ENCODE data around the gene PARD3B. TPM values are rescaled to one million over a fixed set of nuclear protein-coding genes. Genes with fewer than 3 reads are reported as not detected.

Gene PARD3B
- total RNA-seq, 1 experiment from 2014 or later = 3.6 TPM

GRCh38 chr2:205556357-205556756, 1011.1 kb downstream of the PARD3B start:
- H3K27me3 ChIP-seq (ENCODE audit: control insufficient read depth, insufficient read depth, low read length) = no peaks in the 10 kb centered on the region
- in situ Hi-C loops (cut with HindIII; ENCODE audit: low pct_unique_long_range_greater_than_20kb, low sequenced_read_pairs) = no loop called here
- ChIA-PET POLR2A (no interaction called here), CTCF (no interaction called here)
- no peak for DNase-seq (ENCODE audit: low read depth, low spot score)
- H3K4me3 ChIP-seq (ENCODE audit: low read depth in 2 of 2, low read length in 2 of 2) = no peak overlapping the region
- BruUV-seq (replicated peaks) = no TSS peak
- H3K4me1 ChIP-seq (ENCODE audit: control insufficient read depth, insufficient read depth, low read length) = no peaks in the 10 kb centered on the region
- H3K36me3 ChIP-seq (ENCODE audit: control insufficient read depth, insufficient read depth, low read length) = no peaks in the 10 kb centered on the region
- TF ChIP-seq CTCF (IDR thresholded peaks at IDR 0.05) = no peak
- no peak for TF ChIP-seq SIN3A (IDR thresholded peaks at IDR 0.05; ENCODE audit: borderline replicate concordance, insufficient read depth, low read depth, low read length)
- TF ChIP-seq TCF7L2 (IDR thresholded peaks at IDR 0.05; ENCODE audit: low read depth, low read length) = no peak
- no peak for TF ChIP-seq POLR2AphosphoS5 (IDR thresholded peaks at IDR 0.05; ENCODE audit: low read depth, low read length)
- TF ChIP-seq, protein P1, sequence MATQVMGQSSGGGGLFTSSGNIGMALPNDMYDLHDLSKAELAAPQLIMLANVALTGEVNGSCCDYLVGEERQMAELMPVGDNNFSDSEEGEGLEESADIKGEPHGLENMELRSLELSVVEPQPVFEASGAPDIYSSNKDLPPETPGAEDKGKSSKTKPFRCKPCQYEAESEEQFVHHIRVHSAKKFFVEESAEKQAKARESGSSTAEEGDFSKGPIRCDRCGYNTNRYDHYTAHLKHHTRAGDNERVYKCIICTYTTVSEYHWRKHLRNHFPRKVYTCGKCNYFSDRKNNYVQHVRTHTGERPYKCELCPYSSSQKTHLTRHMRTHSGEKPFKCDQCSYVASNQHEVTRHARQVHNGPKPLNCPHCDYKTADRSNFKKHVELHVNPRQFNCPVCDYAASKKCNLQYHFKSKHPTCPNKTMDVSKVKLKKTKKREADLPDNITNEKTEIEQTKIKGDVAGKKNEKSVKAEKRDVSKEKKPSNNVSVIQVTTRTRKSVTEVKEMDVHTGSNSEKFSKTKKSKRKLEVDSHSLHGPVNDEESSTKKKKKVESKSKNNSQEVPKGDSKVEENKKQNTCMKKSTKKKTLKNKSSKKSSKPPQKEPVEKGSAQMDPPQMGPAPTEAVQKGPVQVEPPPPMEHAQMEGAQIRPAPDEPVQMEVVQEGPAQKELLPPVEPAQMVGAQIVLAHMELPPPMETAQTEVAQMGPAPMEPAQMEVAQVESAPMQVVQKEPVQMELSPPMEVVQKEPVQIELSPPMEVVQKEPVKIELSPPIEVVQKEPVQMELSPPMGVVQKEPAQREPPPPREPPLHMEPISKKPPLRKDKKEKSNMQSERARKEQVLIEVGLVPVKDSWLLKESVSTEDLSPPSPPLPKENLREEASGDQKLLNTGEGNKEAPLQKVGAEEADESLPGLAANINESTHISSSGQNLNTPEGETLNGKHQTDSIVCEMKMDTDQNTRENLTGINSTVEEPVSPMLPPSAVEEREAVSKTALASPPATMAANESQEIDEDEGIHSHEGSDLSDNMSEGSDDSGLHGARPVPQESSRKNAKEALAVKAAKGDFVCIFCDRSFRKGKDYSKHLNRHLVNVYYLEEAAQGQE (IDR thresholded peaks at IDR 0.05; ENCODE audit: insufficient read depth in 1 of 2, low read depth in 2 of 2, low read length in 1 of 2) = no peak
- H3K27ac ChIP-seq (ENCODE audit: low read length) = no peak overlapping the region
- H3K9me3 ChIP-seq (ENCODE audit: control insufficient read depth, insufficient read depth, low read depth, low read length) = no peaks in the 10 kb centered on the region
- intact Hi-C loops (cut with micrococcal nuclease; ENCODE audit: unreplicated experiment) = no loop called here
- no peak for ATAC-seq

DNA sequence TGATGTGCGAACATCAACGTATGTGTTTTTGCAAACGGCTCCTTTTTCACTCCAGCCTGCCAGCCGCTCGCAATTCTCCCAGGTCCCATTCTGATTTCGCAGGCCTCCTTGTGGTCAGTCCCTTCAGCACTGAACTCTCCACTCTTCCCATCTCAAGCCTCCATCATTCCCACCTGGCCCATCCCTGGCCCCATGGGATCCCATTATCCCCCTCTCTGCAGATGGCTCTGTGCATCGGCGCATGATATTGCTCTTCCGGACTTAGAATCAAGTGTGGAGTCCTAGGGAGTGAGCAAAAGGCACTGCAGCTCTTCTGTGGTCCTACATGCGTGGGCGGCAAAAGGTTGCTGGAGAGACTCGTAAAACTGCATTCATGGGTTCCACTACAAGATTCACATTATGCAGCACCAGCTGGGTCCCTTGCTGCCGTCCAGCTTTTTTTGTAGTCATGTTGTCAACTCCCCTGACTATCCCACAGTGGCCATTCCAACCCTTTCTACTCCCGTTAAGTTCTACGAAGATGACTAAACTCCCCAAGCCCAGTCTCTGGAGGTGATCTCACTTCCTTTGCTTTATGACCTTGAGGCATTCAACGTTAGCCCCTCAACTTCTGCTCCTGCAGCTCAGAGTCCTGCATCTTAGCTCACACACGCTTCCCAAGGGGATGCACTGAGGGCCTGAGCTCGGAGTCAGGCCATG, 1011.7 kb downstream of the PARD3B start:
- DNase-seq (ENCODE audit: low read depth, low spot score) (no peak), ATAC-seq (no peak)
- no peak overlapping the region for H3K27ac ChIP-seq (ENCODE audit: low read length)
- CTCF ChIA-PET = no interaction called here
- no peak for TF ChIP-seq CTCF (IDR thresholded peaks at IDR 0.05)
- TF ChIP-seq POLR2AphosphoS5 (IDR thresholded peaks at IDR 0.05; ENCODE audit: low read depth, low read length) = no peak
- TF ChIP-seq TCF7L2 (IDR thresholded peaks at IDR 0.05; ENCODE audit: low read depth, low read length) = no peak
- TF ChIP-seq, protein P1 (IDR thresholded peaks at IDR 0.05; ENCODE audit: insufficient read depth in 1 of 2, low read depth in 2 of 2, low read length in 1 of 2) = no peak
- TF ChIP-seq SIN3A (IDR thresholded peaks at IDR 0.05; ENCODE audit: borderline replicate concordance, insufficient read depth, low read depth, low read length) = no peak
- in situ Hi-C loops (cut with HindIII; ENCODE audit: low pct_unique_long_range_greater_than_20kb, low sequenced_read_pairs) = no loop called here
- H3K4me3 ChIP-seq (ENCODE audit: low read depth in 2 of 2, low read length in 2 of 2) = no peak overlapping the region
- no peaks in the 10 kb centered on the region for H3K27me3 ChIP-seq (ENCODE audit: control insufficient read depth, insufficient read depth, low read length)
- POLR2A ChIA-PET = no interaction called here
- intact Hi-C loops (cut with micrococcal nuclease; ENCODE audit: unreplicated experiment) = no loop called here
- BruUV-seq (replicated peaks) = no TSS peak
- H3K9me3 ChIP-seq (ENCODE audit: control insufficient read depth, insufficient read depth, low read depth, low read length) = no peaks in the 10 kb centered on the region
- no peaks in the 10 kb centered on the region for H3K4me1 ChIP-seq (ENCODE audit: control insufficient read depth, insufficient read depth, low read length)
- H3K36me3 ChIP-seq (ENCODE audit: control insufficient read depth, insufficient read depth, low read length) = no peaks in the 10 kb centered on the region

Measured in Panc1 (cell line).